ENCODE measurements around the gene SMG1. TPM values are rescaled to one million over a fixed set of nuclear protein-coding genes. Genes with fewer than 3 reads are reported as not detected.

SMG1 gene
- total RNA-seq, 1 experiment from 2014 or later = 96.4 TPM

- no peak overlapping the region for H3K4me2 ChIP-seq (ENCODE audit: insufficient read depth, insufficient read length, low read length)
- no peak overlapping the region for H3K27ac Mint-ChIP-seq
- H4K91ac ChIP-seq (ENCODE audit: insufficient read length, low read depth, low read length) = no peak overlapping the region
- no peak overlapping the region for H3K27ac ChIP-seq (ENCODE audit: insufficient read length, low read depth, low read length)
- H3T11ph ChIP-seq (ENCODE audit: low read length) = no peak overlapping the region
- H4K8ac ChIP-seq (replicated peaks; ENCODE audit: insufficient read length, low read depth, low read length) = no peak overlapping the region
- H3K4me3 Mint-ChIP-seq = no peak overlapping the region
- H3K18ac ChIP-seq (ENCODE audit: insufficient read length, low read depth, low read length) = no peak overlapping the region
- no peak overlapping the region for H3K9ac ChIP-seq (ENCODE audit: extremely low read depth, insufficient read length, low read length)
- H3K4me1 Mint-ChIP-seq = peaks cover 0 to under 1% of the 10 kb centered on the region in 2 experiments; a peak in 2 of 4 replicates
- no peak for TF ChIP-seq CTCF (conservative IDR thresholded peaks at IDR 0.05)
- no peaks in the 10 kb centered on the region for H3K4me1 ChIP-seq (ENCODE audit: insufficient read depth, low read length)
- H3K27me3 ChIP-seq (ENCODE audit: insufficient read depth, low read length) = no peaks in the 10 kb centered on the region
- no peak overlapping the region for H3K56ac ChIP-seq (ENCODE audit: insufficient read length, low read depth, low read length)
- H3K9me3 ChIP-seq (ENCODE audit: control insufficient read depth, low read depth, low read length) = no peaks in the 10 kb centered on the region
- H3K9me3 Mint-ChIP-seq = no peaks in the 10 kb centered on the region
- H2BK15ac ChIP-seq (ENCODE audit: low read depth, low read length) = no peak overlapping the region
- H3K4ac ChIP-seq (ENCODE audit: low read depth, low read length) = no peak overlapping the region
- H3K14ac ChIP-seq (ENCODE audit: insufficient read depth, low read length) = no peak overlapping the region
- no peaks in the 10 kb centered on the region for H4K20me1 ChIP-seq (ENCODE audit: control insufficient read depth, insufficient read depth, insufficient read length)
- no peak overlapping the region for H2AFZ ChIP-seq (ENCODE audit: low read length)
- H2BK20ac ChIP-seq (ENCODE audit: low read depth, low read length, poor library complexity, severe bottlenecking) = no peak overlapping the region
- H3K79me1 ChIP-seq (ENCODE audit: insufficient read depth, low read depth, low read length, poor library complexity, severe bottlenecking) = no peaks in the 10 kb centered on the region
- H3K27me3 Mint-ChIP-seq (ENCODE audit: low read depth) = no peaks in the 10 kb centered on the region
- H2AK5ac ChIP-seq (ENCODE audit: insufficient read length, low read length) = no peak overlapping the region
- no CpG with 5 or more reads among the region's 3 CpGs for WGBS (ENCODE audit: extremely low coverage, insufficient read length, low lambda C conversion rate)
- H2BK12ac ChIP-seq (ENCODE audit: insufficient read length, low read depth, low read length) = no peak overlapping the region
- no peak overlapping the region for H2BK120ac ChIP-seq (ENCODE audit: low read depth, low read length, poor library complexity, severe bottlenecking)
- H3K23me2 ChIP-seq (ENCODE audit: insufficient read length, low read depth, low read length, poor library complexity, severe bottlenecking) = no peaks in the 10 kb centered on the region
- H2BK5ac ChIP-seq (ENCODE audit: insufficient read length, low read length) = no peak overlapping the region
- H3K36me3 Mint-ChIP-seq (ENCODE audit: insufficient read depth in 1 of 3, low read depth in 3 of 3) = peaks cover 59 to 82% (median 74%) of the 10 kb centered on the region in 3 experiments
- no peak overlapping the region for H4K5ac ChIP-seq (ENCODE audit: insufficient read length, low read depth, low read length)
- H3K23ac ChIP-seq (ENCODE audit: insufficient read length, low read depth, low read length) = no peak overlapping the region
- H3K79me2 ChIP-seq (ENCODE audit: insufficient read depth, low read length) = no peaks in the 10 kb centered on the region
- DNase-seq = no peak
These were observed 114.3 kb downstream of the SMG1 start for GRCh38 chr16:18811925-18812324.
